Measurements from ENCODE around the gene HBZ. TPM values are rescaled to one million over a fixed set of nuclear protein-coding genes. Genes with fewer than 3 reads are reported as not detected.
"Not testable (repeated sequence)": the region's sequence is repeated elsewhere in the genome, so short reads cannot be mapped to it uniquely, and the experiment has no call there.

HBZ gene
- total RNA-seq, 2 experiments from 2014 or later = not detected

DNA sequence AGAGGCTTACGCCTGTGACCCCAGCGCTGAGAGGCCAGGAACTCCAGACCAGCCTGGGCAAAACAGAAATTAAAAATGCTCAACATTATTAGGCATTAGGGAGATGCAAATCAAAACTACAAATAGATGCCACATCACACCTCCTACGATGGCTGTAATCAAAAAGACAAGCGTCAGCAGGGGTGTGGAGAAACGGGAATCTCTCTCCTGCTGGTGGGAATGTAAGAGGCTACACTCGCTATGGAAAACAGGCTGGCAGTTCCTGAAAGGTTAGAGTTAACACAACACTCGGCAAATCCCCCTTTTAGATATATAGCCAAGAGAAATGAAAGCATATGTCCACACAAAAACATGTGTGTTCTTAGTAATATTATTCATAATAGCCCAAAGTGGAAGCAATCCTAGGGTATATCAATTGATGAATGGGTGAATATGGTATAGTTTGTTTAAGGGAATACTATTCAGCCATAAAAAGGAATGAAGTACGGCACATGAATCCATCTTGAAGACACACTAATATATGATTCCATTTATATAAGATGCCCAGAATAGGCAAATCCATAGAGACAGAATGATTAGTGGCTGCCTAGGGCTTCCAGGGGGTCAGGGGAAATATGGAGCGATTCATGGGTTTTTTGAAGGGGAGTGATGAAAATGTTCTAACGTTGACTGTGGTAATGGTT is 12.1 kb upstream of the HBZ start:
- Mint-ChIP-seq H3K27me3 (peaks cover 5% of the 10 kb centered on the region), H3K4me3 (peak overlapping the region; percentile 35), H3K4me1 (ENCODE audit: low read depth) (peaks cover 10% of the 10 kb centered on the region), H3K27ac (no peak overlapping the region), H3K9me3 (no peaks in the 10 kb centered on the region), H3K36me3 (peaks cover 6% of the 10 kb centered on the region)
- DNase-seq = no peak
- CTCF ChIA-PET = interaction anchor here (1.1 kb wide), 1 partner anchor 75 kb away, joined by 3 read pairs; no protein-coding TSS in a partner anchor
- POLR2A ChIA-PET = no interaction called here
- intact Hi-C loops (cut with micrococcal nuclease) = no loop called here

GRCh38 chr16:142405-142967 is 10.0 kb upstream of the HBZ start:
- CTCF ChIA-PET = interaction anchor here (1.0 kb wide), 1 partner anchor 76 kb away, joined by 3 read pairs; no protein-coding TSS in a partner anchor
- peaks cover 2% of the 10 kb centered on the region for H3K4me1 Mint-ChIP-seq (ENCODE audit: low read depth)
- no peak overlapping the region for H3K27ac Mint-ChIP-seq
- intact Hi-C loops (cut with micrococcal nuclease) = no loop called here
- H3K27me3 Mint-ChIP-seq = peaks cover 5% of the 10 kb centered on the region
- POLR2A ChIA-PET = no interaction called here
- no peaks in the 10 kb centered on the region for H3K9me3 Mint-ChIP-seq
- H3K4me3 Mint-ChIP-seq = no peak overlapping the region
- no peak for DNase-seq
- peaks cover 2% of the 10 kb centered on the region for H3K36me3 Mint-ChIP-seq

DNA sequence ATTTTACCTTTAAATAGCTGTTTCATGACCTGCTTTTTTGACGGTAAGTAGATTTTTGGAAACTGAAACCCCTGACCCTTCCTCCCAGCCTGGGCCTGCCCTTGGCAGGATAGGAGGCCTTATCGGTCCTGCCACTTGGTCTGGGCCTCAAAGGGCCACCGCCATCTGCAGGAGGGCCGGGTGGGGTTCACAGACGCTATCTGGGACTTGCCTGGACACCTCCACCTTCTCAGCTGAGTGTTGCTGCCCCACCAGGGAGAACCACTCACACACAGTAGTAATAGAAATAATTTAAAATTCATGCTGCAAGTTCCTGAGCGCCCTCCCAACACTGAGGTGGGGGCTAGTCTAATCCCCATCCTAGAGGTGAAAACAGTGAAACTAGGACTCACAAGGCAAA is 9.4 kb upstream of the HBZ start:
- intact Hi-C loops (cut with micrococcal nuclease) = no loop called here
- no peak overlapping the region for H3K4me3 Mint-ChIP-seq
- H3K27me3 Mint-ChIP-seq = peaks cover 5% of the 10 kb centered on the region
- no peak overlapping the region for H3K27ac Mint-ChIP-seq
- no peaks in the 10 kb centered on the region for H3K4me1 Mint-ChIP-seq (ENCODE audit: low read depth)
- no peaks in the 10 kb centered on the region for H3K9me3 Mint-ChIP-seq
- no peak for DNase-seq
- H3K36me3 Mint-ChIP-seq = no peaks in the 10 kb centered on the region
- CTCF ChIA-PET = interaction anchor here (1.0 kb wide), 1 partner anchor 77 kb away, joined by 3 read pairs; no protein-coding TSS in a partner anchor
- POLR2A ChIA-PET = no interaction called here

DNA sequence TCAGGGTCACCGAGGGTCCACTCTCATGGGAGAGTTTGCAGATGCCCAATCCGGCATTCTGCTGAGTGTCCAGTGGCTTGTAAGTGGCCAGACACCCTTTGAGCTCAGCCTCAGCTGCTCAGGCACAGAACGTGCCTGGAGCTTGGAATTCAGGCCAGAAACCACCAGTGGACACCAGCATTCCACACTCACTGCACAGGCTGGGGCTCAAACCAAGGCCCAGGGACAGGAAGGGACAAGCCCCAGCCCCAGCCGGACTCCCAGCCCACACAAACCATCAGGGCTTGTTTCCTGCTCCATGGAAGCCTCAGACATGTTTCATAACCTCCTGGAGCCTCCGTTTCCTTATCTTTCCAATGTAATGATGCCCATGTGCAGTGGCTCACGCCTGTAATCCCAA is 9.0 kb upstream of the HBZ start:
- Mint-ChIP-seq H3K4me3 (no peak overlapping the region), H3K4me1 (ENCODE audit: low read depth) (no peaks in the 10 kb centered on the region), H3K27ac (no peak overlapping the region), H3K36me3 (no peaks in the 10 kb centered on the region), H3K9me3 (no peaks in the 10 kb centered on the region), H3K27me3 (peaks cover 5% of the 10 kb centered on the region)
- intact Hi-C loops (cut with micrococcal nuclease) = no loop called here
- CTCF ChIA-PET = interaction anchor here (1.0 kb wide), 1 partner anchor 77 kb away, joined by 3 read pairs; no protein-coding TSS in a partner anchor
- no peak for DNase-seq
- POLR2A ChIA-PET = no interaction called here

GRCh38 chr16:144797-145252 is 7.6 kb upstream of the HBZ start:
- Mint-ChIP-seq H3K36me3 (no peaks in the 10 kb centered on the region), H3K9me3 (no peaks in the 10 kb centered on the region), H3K4me3 (no peak overlapping the region), H3K4me1 (ENCODE audit: low read depth) (no peaks in the 10 kb centered on the region), H3K27me3 (peaks cover 5% of the 10 kb centered on the region), H3K27ac (no peak overlapping the region)
- intact Hi-C loops (cut with micrococcal nuclease) = no loop called here
- DNase-seq = no peak
- ChIA-PET CTCF (no interaction called here), POLR2A (no interaction called here)

GRCh38 chr16:146646-147045 is 5.8 kb upstream of the HBZ start:
- Mint-ChIP-seq H3K4me1 (ENCODE audit: low read depth) (no peaks in the 10 kb centered on the region), H3K9me3 (no peaks in the 10 kb centered on the region), H3K27me3 (peaks cover 8% of the 10 kb centered on the region), H3K4me3 (no peak overlapping the region), H3K36me3 (no peaks in the 10 kb centered on the region), H3K27ac (no peak overlapping the region)
- ChIA-PET CTCF (no interaction called here), POLR2A (no interaction called here)
- intact Hi-C loops (cut with micrococcal nuclease) = no loop called here
- DNase-seq = no peak

- Mint-ChIP-seq H3K4me1 (ENCODE audit: low read depth) (no peaks in the 10 kb centered on the region), H3K4me3 (no peak overlapping the region), H3K9me3 (no peaks in the 10 kb centered on the region), H3K27ac (no peak overlapping the region), H3K27me3 (peaks cover 4% of the 10 kb centered on the region), H3K36me3 (no peaks in the 10 kb centered on the region)
- ChIA-PET POLR2A (no interaction called here), CTCF (no interaction called here)
- DNase-seq = no peak
- intact Hi-C loops (cut with micrococcal nuclease) = no loop called here
Observed at GRCh38 chr16:149024-149660, 3.3 kb upstream of the HBZ start.

GRCh38 chr16:153129-153521 is 681 bp downstream of the HBZ start:
- peaks cover 14% of the 10 kb centered on the region for H3K27me3 Mint-ChIP-seq
- DNase-seq; H3K9me3 Mint-ChIP-seq; intact Hi-C loops (cut with micrococcal nuclease); H3K36me3 Mint-ChIP-seq; H3K4me3 Mint-ChIP-seq; H3K27ac Mint-ChIP-seq; POLR2A ChIA-PET; CTCF ChIA-PET; H3K4me1 Mint-ChIP-seq (ENCODE audit: low read depth): not testable (repeated sequence)

DNA sequence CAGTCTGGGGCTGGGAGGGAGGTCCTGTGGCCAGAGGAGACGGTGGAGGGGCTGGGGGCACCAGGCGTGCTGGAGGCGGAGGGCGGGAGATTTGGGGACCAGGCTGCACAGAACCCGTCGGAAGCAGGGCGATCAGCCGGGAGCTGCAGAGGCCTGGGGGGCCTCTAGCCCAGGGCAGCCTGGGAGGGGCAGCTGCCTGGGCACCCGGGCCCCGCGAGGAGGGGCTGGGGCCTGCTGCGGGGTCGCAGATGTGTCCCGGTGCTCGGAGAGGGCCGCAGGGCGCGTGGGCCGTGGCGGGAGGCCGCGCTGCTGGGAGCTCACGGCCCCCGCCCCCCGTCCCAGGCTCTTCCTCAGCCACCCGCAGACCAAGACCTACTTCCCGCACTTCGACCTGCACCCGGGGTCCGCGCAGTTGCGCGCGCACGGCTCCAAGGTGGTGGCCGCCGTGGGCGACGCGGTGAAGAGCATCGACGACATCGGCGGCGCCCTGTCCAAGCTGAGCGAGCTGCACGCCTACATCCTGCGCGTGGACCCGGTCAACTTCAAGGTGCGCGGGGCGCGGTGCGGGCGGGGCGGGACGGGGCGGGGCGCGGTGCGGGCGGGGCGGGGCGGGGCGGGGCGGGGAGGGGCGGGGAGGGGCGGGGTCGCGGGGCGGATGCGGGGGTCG is 1.2 kb downstream of the HBZ start:
- CTCF ChIA-PET; H3K36me3 Mint-ChIP-seq; DNase-seq; H3K9me3 Mint-ChIP-seq; H3K27ac Mint-ChIP-seq; H3K4me1 Mint-ChIP-seq (ENCODE audit: low read depth); POLR2A ChIA-PET; H3K4me3 Mint-ChIP-seq; intact Hi-C loops (cut with micrococcal nuclease): not testable (repeated sequence)
- peaks cover 16% of the 10 kb centered on the region for H3K27me3 Mint-ChIP-seq

DNA sequence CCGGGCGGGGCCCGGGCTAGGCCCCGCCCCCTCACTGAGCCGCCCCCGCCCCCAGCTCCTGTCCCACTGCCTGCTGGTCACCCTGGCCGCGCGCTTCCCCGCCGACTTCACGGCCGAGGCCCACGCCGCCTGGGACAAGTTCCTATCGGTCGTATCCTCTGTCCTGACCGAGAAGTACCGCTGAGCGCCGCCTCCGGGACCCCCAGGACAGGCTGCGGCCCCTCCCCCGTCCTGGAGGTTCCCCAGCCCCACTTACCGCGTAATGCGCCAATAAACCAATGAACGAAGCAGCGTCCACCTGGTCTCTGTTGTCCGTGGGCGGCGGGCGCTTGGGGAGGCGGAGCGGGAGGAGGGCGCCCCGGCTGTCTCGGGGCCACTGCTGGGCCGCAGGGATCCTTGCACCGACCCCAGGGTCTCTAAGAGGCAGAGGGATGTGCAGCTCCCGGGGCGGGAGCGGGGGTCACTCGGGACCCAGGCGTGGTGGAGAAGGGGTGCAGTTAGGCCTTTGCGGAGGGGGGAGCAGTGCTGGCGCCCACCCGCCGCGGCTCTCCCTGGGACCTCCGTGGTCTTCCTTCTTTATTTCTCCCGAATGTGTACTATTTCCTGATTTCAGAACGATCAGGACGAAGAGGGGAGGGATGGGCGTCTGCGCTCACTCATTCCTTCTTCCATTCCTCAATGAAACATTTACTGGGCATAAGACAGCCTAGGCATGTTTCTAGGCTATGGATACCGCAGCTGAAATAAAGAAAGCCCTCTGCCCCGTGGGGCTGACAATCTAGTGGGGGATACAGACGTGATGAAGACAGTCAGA is 2.0 kb downstream of the HBZ start:
- intact Hi-C loops (cut with micrococcal nuclease) = no loop called here
- Mint-ChIP-seq H3K27ac (no peak overlapping the region), H3K9me3 (no peaks in the 10 kb centered on the region), H3K4me3 (peak overlapping the region; percentile 45), H3K4me1 (ENCODE audit: low read depth) (peaks cover 5% of the 10 kb centered on the region), H3K36me3 (no peaks in the 10 kb centered on the region), H3K27me3 (peaks cover 21% of the 10 kb centered on the region)
- ChIA-PET CTCF (no interaction called here), POLR2A (no interaction called here)
- peak; percentile 28 for DNase-seq

DNA sequence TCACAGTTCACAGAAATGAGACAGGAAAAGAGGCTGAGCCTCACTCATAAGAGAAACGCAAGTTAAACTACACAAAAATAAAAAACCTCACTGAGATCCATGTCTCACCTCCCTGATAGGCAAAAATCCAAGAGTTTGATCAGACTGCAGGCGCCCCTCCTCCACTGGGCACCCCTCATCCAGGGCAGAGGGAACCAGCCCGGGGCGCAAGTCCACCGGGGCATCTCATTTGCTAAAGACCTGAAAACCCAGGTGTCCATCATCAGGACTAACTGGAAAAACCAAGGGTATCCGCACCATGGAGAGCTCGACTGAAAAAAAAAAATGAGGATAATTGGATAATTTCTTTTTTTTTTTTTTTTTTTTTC is 2.6 kb downstream of the HBZ start:
- Mint-ChIP-seq H3K9me3 (no peaks in the 10 kb centered on the region), H3K36me3 (no peaks in the 10 kb centered on the region), H3K27me3 (peaks cover 23% of the 10 kb centered on the region), H3K27ac (no peak overlapping the region), H3K4me3 (peak overlapping the region; percentile 45), H3K4me1 (ENCODE audit: low read depth) (peaks cover 5% of the 10 kb centered on the region)
- ChIA-PET CTCF (no interaction called here), POLR2A (no interaction called here)
- intact Hi-C loops (cut with micrococcal nuclease) = no loop called here
- DNase-seq = no peak
